ENCODE measurements around the gene PCID2.

PCID2 gene

GRCh38 chr13:113157206-113157928 lies 51.1 kb downstream of the PCID2 start:
- no peak for TF ChIP-seq CTCF (IDR thresholded peaks at IDR 0.05; ENCODE audit: low read depth, low read length)
- no peak overlapping the region for H3K4me3 ChIP-seq (ENCODE audit: low read depth, low read length)

GRCh38 chr13:113155982-113156655 lies 52.4 kb downstream of the PCID2 start:
- TF ChIP-seq CTCF (IDR thresholded peaks at IDR 0.05; ENCODE audit: low read depth, low read length): no peak
- no peak overlapping the region for H3K4me3 ChIP-seq (ENCODE audit: low read depth, low read length)

- TF ChIP-seq CTCF (IDR thresholded peaks at IDR 0.05; ENCODE audit: low read depth, low read length): no peak
- no peak overlapping the region for H3K4me3 ChIP-seq (ENCODE audit: low read depth, low read length)
These were observed 53.3 kb downstream of the PCID2 start for GRCh38 chr13:113155201-113155600.

- TF ChIP-seq CTCF (IDR thresholded peaks at IDR 0.05; ENCODE audit: low read depth, low read length): no peak
- peak overlapping the region; percentile 48 for H3K4me3 ChIP-seq (ENCODE audit: low read depth, low read length)
These were observed 54.4 kb downstream of the PCID2 start for GRCh38 chr13:113153810-113154748.

GRCh38 chr13:113152984-113153809 lies 55.3 kb downstream of the PCID2 start:
- H3K4me3 ChIP-seq (ENCODE audit: low read depth, low read length): peak overlapping the region; percentile 48
- TF ChIP-seq CTCF (IDR thresholded peaks at IDR 0.05; ENCODE audit: low read depth, low read length): no peak

- H3K4me3 ChIP-seq (ENCODE audit: low read depth, low read length): no peak overlapping the region
- no peak for TF ChIP-seq CTCF (IDR thresholded peaks at IDR 0.05; ENCODE audit: low read depth, low read length)
These were observed 55.8 kb downstream of the PCID2 start for GRCh38 chr13:113152691-113152983.
